Activated effector memory CD4-positive, alpha-beta T cell treated with Interleukin-2 at 50 U/mL for 16 hours (primary cell): Measurements from ENCODE around the gene RHOT1.
"Not testable (repeated sequence)": the region's sequence is repeated elsewhere in the genome, so short reads cannot be mapped to it uniquely, and the experiment has no call there.

Source experiments
- DNase-seq: peaks from one replicate; pipeline ENCODE4 v3.0.0-alpha.2; 2020

RHOT1 gene

GRCh38 chr17:32240750-32241149 lies 98.4 kb downstream of the RHOT1 start:
- DNase-seq, result no peak

DNA sequence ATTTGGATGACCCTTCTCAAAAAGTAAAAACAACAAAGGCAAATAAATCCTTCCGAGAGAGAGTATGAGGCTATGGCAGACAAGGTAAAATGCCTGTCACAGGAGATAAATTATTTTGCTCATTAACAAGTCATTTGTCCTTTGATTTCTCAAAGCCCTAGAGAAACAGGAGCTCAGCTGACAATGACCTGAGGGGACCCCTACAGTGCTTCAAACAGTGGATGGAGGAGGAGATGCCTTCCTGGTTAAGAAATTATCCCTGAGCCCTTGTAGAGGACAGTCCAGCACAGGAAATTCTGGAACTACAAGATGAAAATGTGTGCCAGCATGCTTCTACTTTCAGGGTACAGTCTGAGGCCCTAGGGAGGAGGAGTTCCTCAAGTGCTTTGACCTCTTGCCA lies 99.3 kb downstream of the RHOT1 start:
- no peak for DNase-seq

DNA sequence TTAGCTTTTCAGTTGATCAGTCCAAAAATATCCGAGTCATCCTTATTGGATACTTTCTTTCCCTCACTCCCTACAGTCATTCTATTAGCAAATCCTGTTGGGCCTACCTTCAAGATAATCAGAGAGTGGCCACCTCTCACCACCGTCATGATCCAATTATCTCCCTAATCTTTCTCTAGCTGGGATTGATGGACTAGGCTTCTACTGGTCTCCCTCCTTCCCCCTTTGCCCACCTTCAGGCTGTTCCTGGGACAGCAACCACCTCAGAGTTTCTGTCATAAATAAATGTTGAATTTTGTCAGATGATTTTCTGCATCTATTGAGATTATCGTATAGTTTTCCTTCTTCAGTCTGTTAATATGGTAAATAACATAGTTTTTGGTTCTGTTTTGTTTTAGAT lies 107.2 kb downstream of the RHOT1 start:
- no peak for DNase-seq

DNA sequence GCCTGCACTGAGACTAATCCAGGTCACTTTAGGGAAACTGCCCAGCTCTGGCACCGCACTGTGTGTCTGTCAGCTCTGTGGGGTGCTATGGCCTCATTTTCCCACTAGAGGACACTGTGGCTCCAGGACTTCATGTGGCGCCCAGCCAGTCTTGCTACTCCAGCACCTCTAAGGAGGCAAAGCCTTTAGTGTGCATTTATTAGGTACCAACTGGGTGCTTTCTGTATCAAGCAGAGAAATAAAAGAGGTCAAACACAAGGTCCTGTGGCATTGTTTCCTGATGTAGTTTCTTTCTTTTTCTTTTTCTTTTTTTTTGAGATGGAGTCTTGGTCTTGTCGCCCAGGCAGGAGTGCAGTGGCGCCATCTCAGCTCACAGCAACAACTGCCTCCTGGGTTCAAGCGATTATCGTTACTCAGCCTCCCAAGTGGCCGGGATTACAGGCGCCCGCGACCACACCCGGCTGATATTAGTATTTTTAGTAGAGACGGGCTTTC lies 110.9 kb downstream of the RHOT1 start:
- DNase-seq, result peak; percentile 39

DNA sequence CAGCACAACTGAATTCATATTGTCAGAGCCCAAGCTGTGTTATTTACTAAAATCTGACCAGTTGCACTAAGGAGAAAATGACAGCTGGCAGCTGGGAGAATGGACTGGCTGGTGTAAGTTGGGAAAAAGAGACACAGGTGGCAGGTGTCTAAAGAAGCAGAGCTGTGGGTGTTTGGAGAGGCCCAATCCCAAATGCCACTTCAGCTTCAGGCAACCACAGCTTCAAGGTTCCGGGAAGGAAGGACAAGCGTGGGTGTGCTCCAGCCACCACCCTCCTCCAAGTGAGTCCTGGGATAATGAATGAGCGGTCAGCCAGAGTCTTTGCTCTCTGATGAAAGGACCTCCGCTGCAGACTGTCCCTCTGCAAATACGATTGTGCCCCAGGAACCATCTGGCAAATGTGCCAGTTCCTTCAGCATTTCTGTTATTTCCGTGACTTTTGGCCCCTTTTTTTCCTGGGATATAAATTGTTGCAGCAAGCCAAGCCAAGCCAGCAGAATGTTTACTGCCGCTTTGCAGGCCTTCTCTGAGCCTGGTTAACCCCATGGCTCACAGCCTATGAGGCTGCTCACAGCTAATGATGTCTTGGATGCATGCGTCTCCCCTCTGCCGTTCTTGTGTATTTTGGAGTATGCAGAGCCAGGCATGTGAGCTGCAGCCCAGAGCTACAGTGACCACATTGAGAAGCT lies 113.9 kb downstream of the RHOT1 start:
- no peak for DNase-seq

- DNase-seq, result no peak
These were observed 114.4 kb downstream of the RHOT1 start for GRCh38 chr17:32256701-32257019.

DNA sequence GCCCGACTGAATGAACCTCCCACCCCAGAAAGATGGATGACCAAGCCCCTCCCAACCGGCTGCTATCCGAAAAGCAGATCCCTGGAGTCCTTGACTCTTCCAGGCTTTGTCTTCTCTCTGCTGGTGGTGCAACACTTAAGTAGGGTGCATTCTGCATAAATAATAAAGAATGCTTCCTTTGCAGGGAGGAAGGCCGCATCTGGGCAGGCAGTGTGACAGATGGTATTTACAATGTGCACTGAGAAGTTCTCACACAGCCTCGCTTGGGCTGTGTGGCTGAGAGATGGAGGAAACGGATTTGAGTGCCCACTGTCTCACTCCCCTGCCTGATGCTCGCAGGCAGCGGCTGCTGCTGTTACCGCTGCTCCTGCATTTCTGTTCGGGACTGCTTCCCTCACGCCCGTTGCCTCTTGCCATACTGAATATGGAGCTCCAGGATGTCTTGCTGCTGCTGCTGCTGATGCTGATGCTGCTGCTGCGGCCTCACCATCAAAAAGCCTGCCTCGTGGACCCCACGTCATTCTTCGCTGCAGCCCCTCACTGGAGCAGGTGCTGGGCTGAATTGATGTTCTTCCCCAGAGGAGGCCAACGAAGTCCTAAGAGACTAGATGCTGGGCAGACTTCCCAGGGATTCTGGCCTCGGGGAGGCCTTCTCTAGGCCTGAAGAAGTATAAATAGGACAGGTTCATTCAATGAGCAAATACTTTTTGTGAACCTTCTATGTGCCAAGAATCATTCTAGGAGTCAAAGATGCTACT lies 116.3 kb downstream of the RHOT1 start:
- DNase-seq, result no peak

DNA sequence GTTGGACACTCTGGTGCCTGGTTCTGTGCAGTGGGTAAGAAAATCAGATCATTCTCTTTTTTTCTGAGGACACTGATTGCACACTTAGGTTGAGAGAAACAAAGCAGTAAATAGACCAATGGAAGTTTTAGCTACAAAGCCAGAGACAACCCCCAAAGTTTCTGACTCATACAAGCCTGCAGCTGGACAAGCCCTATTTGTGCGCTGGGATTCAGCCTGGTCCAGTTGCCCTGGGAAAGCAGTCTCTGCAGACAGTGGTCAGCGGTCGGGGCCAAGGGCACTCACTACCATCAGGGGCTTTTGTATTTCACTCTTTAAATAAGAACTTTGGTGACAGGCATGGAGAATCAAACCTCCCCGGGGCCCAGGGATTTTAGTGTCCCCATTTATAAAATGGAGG lies 117.3 kb downstream of the RHOT1 start:
- no peak for DNase-seq

DNA sequence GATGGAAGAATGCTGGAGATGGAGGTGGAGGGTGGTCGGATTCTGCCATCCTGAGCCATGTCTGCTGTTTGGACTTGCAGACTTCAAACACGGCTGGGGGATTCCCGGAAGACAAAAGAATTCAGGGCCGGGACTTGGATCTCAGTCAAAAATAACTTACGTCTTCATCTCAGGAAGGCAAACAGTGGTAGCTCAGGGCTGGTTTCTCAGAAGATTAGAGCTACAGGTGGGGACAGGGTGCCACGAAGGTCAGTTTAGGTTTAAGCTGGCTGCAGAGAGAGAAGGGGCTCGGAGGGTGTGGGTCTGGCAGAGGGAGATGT lies 119.1 kb downstream of the RHOT1 start:
- DNase-seq, result no peak

DNA sequence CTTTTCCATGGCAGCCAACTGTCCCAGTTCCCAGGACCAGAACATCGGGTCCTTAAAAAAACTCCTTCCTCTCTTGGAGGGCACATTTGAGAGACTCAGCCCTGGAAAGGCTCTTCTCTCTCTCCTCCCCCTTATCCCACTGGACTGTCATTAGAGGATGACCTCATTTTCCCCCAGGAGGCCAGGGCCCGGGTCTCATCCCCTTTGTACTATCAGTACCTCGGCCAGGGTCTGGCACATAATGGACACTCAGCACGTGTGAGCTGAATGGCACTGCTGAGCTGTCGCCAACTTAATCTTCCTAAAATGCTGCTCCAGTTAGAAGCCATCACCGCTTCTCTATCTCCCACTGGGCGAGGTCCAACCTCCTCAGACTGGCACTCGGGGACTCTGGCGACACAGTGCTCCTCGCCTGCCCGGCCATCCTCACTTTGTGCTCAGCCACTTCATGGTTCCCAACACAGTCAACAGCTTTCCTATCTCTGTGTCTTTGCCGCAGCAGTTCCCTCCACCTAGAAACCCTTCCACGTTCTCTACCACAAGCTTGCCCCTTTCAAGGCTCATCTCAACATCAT lies 119.7 kb downstream of the RHOT1 start:
- DNase-seq, result no peak

GRCh38 chr17:32263515-32263914 lies 121.2 kb downstream of the RHOT1 start:
- not testable (repeated sequence) for DNase-seq

GRCh38 chr17:32264140-32264799 lies 122.0 kb downstream of the RHOT1 start:
- no peak for DNase-seq

- no peak for DNase-seq
These were observed 122.5 kb downstream of the RHOT1 start for GRCh38 chr17:32264823-32265191.

DNA sequence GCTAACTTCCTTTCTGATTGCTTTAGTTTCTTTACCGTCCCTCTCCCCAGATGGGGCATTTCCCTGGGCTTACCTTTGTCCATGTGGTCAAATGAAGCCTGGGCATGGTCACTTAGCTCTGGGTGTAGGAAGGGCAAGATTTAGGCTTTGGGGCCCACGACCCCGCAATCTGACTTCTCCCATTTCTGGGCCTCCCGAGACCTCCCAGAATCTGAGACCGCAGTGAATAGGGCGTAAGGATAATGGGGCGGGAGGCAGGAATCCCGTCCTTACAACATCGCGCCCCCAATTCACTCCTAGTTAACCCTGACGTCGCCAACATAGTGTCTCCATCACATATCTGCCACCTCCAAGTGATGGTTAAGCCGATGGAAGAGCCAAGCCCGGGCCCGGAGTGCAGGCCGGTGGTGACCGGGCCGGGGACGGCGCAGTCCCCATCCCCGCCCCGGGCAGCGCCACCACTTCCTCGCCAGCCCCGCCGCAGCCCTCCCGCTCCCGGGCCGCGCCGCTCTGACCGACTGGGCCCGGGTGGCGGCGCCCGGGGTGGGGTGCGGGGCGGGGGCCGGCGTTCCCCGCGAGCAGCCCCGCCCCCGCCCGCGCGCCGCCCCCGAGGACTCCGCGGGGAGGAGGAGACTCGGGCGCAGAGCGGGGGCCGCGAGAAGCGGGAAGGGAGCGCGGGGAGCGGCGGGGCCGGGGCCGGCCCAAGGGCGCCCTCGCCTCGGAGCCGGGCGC lies 123.1 kb downstream of the RHOT1 start, which contains the start of gene RHBDL3:
Gene RHBDL3 (plus strand): TSS at position 641 of the 732 bp plus-strand sequence. CDS start 358 bp downstream, outside the sequence.
- no peak for DNase-seq

DNA sequence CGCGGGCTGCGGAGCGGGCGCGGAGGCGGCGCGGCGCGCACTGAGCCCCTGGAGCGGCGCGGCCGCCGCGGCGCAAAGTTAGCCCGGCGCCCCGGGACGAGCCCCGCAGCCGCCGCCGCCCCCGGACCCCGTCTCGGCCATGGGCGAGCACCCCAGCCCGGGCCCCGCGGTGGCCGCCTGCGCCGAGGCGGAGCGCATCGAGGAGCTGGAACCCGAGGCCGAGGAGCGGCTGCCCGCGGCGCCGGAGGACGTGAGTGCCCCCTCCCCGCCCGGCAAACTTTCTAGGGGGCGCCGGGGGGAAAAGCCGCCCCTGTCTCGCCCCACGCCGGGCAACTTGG lies 123.7 kb downstream of the RHOT1 start:
- no peak for DNase-seq

GRCh38 chr17:32266389-32267301 lies 124.3 kb downstream of the RHOT1 start:
- no peak for DNase-seq

GRCh38 chr17:32267690-32268205 lies 125.4 kb downstream of the RHOT1 start:
- no peak for DNase-seq

DNA sequence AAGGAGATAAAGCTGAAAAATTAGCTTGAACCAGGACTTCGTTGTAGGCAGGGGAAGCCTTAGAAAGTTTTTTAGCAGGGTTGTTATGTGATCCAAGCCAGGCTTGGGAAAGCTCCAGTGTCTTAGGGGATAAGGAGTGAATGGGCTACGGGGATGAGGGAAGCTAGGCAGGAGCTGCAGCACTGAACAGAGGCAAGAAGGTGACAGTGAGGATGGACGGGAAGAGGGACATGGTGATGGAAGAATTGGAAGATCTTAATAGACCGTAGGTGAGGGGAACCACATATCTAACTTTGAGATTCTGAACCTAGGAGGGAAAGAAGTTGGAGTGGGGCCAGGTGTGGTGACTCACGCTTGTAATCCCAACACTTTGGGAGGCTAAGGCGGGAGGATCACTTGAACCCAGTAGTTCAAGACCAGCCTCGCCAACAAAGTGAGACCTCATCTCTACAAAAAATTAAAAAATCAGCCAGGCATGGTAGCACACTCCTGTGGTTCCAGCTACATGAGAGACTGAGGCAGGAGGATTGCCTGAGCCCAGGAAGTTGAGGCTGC lies 126.5 kb downstream of the RHOT1 start:
- no peak for DNase-seq

DNA sequence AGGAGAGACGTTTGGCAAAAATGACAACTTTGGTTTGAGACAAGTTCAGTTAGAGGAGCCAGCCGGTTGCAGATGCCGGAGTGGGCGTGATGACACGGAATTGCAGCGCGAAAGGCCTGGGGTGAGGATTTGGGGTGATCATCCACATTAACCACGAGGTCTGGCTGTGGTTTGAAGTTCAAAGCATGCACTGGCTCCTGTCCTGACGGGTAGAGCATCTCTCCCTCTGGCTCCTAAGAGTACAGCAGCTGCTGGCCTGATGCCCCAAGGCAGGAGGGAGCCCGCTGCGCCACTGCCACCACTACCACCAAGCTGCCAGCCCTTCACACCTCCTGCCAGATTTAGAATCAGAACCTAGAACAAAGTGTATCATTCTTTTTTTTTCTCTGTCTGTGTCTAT lies 127.1 kb downstream of the RHOT1 start:
- no peak for DNase-seq

DNA sequence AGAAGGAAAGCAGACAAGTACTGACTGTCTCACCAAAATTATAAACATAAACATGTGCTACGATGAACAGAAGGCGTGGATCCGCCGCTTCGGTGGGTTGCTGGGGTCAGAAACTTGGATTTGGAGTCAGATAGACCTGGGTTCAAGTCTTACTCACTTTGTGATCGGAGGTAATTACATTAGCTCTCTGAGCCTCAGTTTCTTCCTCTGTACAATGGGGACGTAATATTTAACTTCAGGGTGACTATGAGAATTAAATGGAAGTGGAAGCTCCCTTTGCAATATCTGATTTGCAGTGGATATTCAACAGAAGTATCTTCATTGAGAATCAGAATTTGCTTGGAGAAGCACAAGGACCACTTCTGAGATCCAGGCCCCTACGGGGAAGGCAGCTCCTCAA lies 129.5 kb downstream of the RHOT1 start:
- DNase-seq, result no peak

GRCh38 chr17:32274101-32274500 lies 131.8 kb downstream of the RHOT1 start:
- DNase-seq, result no peak

GRCh38 chr17:32274643-32275042 lies 132.3 kb downstream of the RHOT1 start:
- DNase-seq, result no peak
